ENCODE data around the gene PLCB3.

Gene PLCB3

DNA sequence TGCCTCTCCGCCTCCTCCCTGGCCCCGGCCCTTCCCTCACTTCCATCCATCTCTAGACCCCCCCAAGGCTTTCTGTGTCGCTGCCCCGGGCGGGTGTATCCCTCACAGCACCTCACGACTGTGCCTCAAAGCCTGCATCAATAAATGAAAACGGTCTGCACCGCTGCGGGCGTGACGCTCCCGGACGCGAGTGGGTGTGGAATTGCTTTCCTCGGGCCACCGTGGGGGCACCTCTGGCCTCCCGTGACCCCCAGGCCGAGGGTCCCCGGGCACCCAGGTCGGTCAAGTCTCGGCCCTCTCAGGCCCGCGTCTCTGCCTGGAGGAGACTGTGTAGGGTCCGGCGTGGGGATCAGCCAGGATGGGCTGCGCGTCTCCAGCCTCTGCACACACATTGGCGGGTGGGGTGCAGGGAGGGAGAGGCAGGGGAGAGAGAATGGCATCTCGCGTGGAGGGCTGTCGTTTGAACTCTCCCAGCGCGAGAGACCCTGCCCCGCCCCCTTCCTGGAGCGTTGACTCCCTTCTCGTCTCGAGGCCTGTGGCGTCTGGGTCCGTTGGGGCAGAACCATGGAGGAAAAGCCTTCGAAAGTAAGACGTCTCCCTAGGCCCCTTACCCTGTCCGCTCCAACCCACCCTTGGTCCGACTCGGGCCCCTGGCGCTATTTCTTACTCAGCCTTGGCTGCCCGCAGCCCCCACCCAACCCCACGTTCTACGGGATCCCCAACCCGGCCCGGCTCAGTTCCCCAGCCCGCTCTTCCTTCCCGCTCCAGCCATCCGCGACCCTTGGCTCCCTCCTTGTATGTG, 48.7 kb downstream of the PLCB3 start, which contains the start of gene CATSPERZ:
CATSPERZ (plus strand) TSS at position 512 of the 802 bp plus-strand sequence; CDS start at position 565, 53 bp downstream.
- no peak within 1 kb of the TSS for H2AK5ac ChIP-seq (ENCODE audit: low read length)
- H3K79me1 ChIP-seq (ENCODE audit: low read length) = no peaks in the 10 kb centered on the region
- no CpG with 5 or more reads among the region's 54 CpGs for WGBS (ENCODE audit: extremely low coverage, insufficient coverage, low lambda C conversion rate)
- H2BK5ac ChIP-seq (ENCODE audit: low read length) = no peak within 1 kb of the TSS
- no peak within 1 kb of the TSS for H3K4me3 ChIP-seq (ENCODE audit: low read length)
- DNase-seq = no peak
- no peaks in the 10 kb centered on the region for H3K79me2 ChIP-seq (ENCODE audit: control insufficient read depth, insufficient read depth, low read length)
- no peak within 1 kb of the TSS for H4K8ac ChIP-seq (ENCODE audit: low read depth, low read length)
- no peaks in the 10 kb centered on the region for H3K36me3 ChIP-seq (ENCODE audit: control insufficient read depth, insufficient read depth, low read length)
- H3K27ac ChIP-seq (ENCODE audit: low read depth, low read length) = no peak within 1 kb of the TSS
- H3K56ac ChIP-seq (ENCODE audit: low read length) = peak within 1 kb of the TSS; percentile 74
- H4K5ac ChIP-seq (ENCODE audit: low read length) = no peak within 1 kb of the TSS
- no peak within 1 kb of the TSS for H3K23ac ChIP-seq (ENCODE audit: low read length)
- no peak within 1 kb of the TSS for H3K4ac ChIP-seq (ENCODE audit: low read depth, low read length)
- no peak within 1 kb of the TSS for H3K18ac ChIP-seq (ENCODE audit: low read length)
- no peaks in the 10 kb centered on the region for H3K4me1 ChIP-seq (ENCODE audit: control insufficient read depth, low read depth, low read length)
- peak within 1 kb of the TSS; percentile 17 for H3K9ac ChIP-seq (ENCODE audit: low read length)
- no peak within 1 kb of the TSS for H2BK15ac ChIP-seq (replicated peaks; ENCODE audit: low read depth)
- peaks cover 52% of the 10 kb centered on the region for H3K27me3 ChIP-seq (ENCODE audit: insufficient read depth, low read length, poor library complexity)
- H2BK120ac ChIP-seq (ENCODE audit: low read depth, low read length) = no peak within 1 kb of the TSS
- peak within 1 kb of the TSS; percentile 52 for H3K4me2 ChIP-seq (ENCODE audit: low read length)

DNA sequence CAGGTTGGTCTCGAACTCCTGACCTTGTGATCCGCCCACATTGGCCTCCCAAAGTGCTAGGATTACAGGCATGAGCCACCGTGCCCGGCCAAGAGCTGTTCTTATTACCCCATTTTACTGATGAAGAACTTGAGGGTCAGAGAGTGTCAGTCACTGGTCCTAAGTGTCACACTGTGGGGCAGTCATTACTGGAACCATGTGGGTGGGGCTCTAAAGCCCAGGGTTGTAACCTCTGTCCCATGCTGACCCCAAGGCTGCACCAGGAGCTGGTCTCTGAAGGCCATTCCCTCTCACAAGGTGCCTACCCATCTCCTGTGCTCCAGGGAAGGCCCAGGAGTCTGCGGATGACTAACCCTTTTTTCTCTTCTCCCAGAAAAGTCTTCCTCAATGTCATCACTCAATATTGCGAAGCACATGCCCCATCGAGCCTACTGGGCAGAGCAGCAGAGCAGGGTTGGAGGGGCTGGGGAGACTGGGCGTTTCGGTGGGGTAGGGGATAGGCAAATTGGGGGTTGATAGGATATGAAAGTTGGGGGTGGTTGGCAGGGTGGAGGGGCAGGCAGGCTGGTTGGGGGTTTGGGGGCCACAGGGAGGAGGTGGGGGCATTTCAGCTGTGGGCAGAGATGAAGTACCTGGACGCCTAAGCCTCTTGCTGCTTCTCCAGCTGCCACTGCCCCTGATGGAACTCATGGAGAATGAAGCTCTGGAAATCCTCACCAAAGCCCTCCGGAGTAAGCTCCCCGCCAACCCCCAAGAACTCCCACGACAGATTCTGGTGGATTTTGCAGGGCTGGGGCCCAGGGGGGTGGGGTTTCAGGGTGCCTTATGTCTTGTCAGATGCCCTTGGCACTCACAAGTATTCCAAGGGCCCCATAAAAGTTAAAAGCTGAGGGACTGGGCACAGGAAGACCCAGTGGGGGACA, 52.0 kb downstream of the PLCB3 start:
- H3K79me1 ChIP-seq (ENCODE audit: low read length) = peaks cover 9% of the 10 kb centered on the region
- H4K8ac ChIP-seq (ENCODE audit: low read depth, low read length) = no peak overlapping the region
- no peak overlapping the region for H2BK120ac ChIP-seq (ENCODE audit: low read depth, low read length)
- no peak overlapping the region for H2AK5ac ChIP-seq (ENCODE audit: low read length)
- DNase-seq = no peak
- no peak overlapping the region for H3K4me3 ChIP-seq (ENCODE audit: low read length)
- no peak overlapping the region for H3K23ac ChIP-seq (ENCODE audit: low read length)
- WGBS (ENCODE audit: extremely low coverage, insufficient coverage, low lambda C conversion rate) = no CpG with 5 or more reads among the region's 13 CpGs
- H3K27me3 ChIP-seq (ENCODE audit: insufficient read depth, low read length, poor library complexity) = peaks cover 18% of the 10 kb centered on the region
- H3K4me1 ChIP-seq (ENCODE audit: control insufficient read depth, low read depth, low read length) = peaks cover 4% of the 10 kb centered on the region
- H3K9ac ChIP-seq (ENCODE audit: low read length) = no peak overlapping the region
- no peak overlapping the region for H2BK5ac ChIP-seq (ENCODE audit: low read length)
- H3K4me2 ChIP-seq (ENCODE audit: low read length) = no peak overlapping the region
- H3K18ac ChIP-seq (ENCODE audit: low read length) = no peak overlapping the region
- no peak overlapping the region for H2BK15ac ChIP-seq (replicated peaks; ENCODE audit: low read depth)
- no peak overlapping the region for H3K27ac ChIP-seq (ENCODE audit: low read depth, low read length)
- H3K4ac ChIP-seq (ENCODE audit: low read depth, low read length) = no peak overlapping the region
- H3K56ac ChIP-seq (ENCODE audit: low read length) = no peak overlapping the region
- H3K36me3 ChIP-seq (ENCODE audit: control insufficient read depth, insufficient read depth, low read length) = no peaks in the 10 kb centered on the region
- H4K5ac ChIP-seq (ENCODE audit: low read length) = no peak overlapping the region
- H3K79me2 ChIP-seq (ENCODE audit: control insufficient read depth, insufficient read depth, low read length) = peaks cover 7% of the 10 kb centered on the region

DNA sequence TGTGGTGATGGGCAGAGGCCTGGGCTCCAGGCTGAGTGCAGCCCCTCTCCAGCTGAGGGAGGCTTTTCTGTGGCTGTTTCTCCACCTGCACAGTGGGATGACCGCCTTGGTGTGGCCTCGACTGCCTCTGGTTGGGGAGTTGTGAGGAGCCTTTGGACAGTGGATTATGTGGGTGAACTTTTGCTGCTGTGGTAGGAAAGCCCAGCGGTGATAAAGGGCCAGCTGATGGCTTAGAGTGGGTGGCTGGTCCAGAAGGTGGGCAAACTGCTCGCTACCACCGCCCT, 52.6 kb downstream of the PLCB3 start:
- DNase-seq = no peak
- WGBS (ENCODE audit: extremely low coverage, insufficient coverage, low lambda C conversion rate) = no CpG with 5 or more reads among the region's 5 CpGs
- H3K18ac ChIP-seq (ENCODE audit: low read length) = no peak overlapping the region
- H3K4me1 ChIP-seq (ENCODE audit: control insufficient read depth, low read depth, low read length) = peaks cover 4% of the 10 kb centered on the region
- H3K4me2 ChIP-seq (ENCODE audit: low read length) = no peak overlapping the region
- H2BK15ac ChIP-seq (replicated peaks; ENCODE audit: low read depth) = no peak overlapping the region
- H3K23ac ChIP-seq (ENCODE audit: low read length) = no peak overlapping the region
- no peak overlapping the region for H2AK5ac ChIP-seq (ENCODE audit: low read length)
- H4K5ac ChIP-seq (ENCODE audit: low read length) = no peak overlapping the region
- H3K56ac ChIP-seq (ENCODE audit: low read length) = no peak overlapping the region
- peaks cover 7% of the 10 kb centered on the region for H3K79me2 ChIP-seq (ENCODE audit: control insufficient read depth, insufficient read depth, low read length)
- H3K27ac ChIP-seq (ENCODE audit: low read depth, low read length) = no peak overlapping the region
- H3K9ac ChIP-seq (ENCODE audit: low read length) = no peak overlapping the region
- H2BK120ac ChIP-seq (ENCODE audit: low read depth, low read length) = no peak overlapping the region
- H3K36me3 ChIP-seq (ENCODE audit: control insufficient read depth, insufficient read depth, low read length) = no peaks in the 10 kb centered on the region
- H3K79me1 ChIP-seq (ENCODE audit: low read length) = peaks cover 9% of the 10 kb centered on the region
- H3K27me3 ChIP-seq (ENCODE audit: insufficient read depth, low read length, poor library complexity) = peaks cover 16% of the 10 kb centered on the region
- H4K8ac ChIP-seq (ENCODE audit: low read depth, low read length) = no peak overlapping the region
- no peak overlapping the region for H2BK5ac ChIP-seq (ENCODE audit: low read length)
- no peak overlapping the region for H3K4ac ChIP-seq (ENCODE audit: low read depth, low read length)
- H3K4me3 ChIP-seq (ENCODE audit: low read length) = no peak overlapping the region

DNA sequence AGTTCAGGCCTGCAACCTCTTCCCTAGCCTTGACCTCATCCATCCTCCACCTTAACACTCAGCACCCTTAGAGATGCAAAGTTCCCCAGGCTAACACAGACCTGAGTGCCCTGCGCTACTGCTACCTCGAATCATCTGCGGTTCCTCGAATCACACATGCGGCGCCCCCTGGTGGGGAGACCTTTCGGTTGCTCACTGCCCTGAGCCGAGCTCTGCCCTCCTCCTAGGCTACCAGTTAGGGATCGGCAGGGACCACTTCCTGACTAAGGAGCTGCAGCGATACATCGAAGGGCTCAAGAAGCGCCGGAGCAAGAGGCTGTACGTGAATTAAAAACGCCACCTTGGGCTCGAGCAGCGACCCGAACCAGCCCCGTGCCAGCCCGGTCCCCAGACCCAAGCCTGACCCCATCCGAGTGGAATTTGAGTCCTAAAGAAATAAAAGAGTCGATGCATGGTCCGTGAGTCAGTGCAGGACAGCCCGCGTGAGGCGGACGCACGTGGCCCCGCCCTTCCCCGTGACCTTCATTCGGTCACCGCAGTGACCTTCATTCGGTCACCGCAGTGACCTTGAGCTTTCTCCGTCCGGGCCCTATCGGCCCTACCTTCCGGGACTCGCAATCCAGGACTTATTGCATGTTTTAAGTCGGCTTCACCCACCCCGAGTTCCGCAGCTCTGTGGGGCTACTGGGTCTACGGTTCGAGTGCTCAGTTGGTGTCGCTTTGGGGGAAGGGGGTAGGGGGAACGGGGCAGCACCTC, 53.2 kb downstream of the PLCB3 start:
- Histone ChIP-seq H3K36me3 (ENCODE audit: control insufficient read depth, insufficient read depth, low read length) (no peaks in the 10 kb centered on the region), H3K18ac (ENCODE audit: low read length) (peak overlapping the region; percentile 57), H3K4me3 (ENCODE audit: low read length) (peak overlapping the region; percentile 67), H3K4ac (ENCODE audit: low read depth, low read length) (no peak overlapping the region), H2BK120ac (ENCODE audit: low read depth, low read length) (no peak overlapping the region), H2AK5ac (ENCODE audit: low read length) (no peak overlapping the region), H3K79me2 (ENCODE audit: control insufficient read depth, insufficient read depth, low read length) (peaks cover 7% of the 10 kb centered on the region), H3K4me1 (ENCODE audit: control insufficient read depth, low read depth, low read length) (peaks cover 4% of the 10 kb centered on the region), H3K56ac (ENCODE audit: low read length) (peak overlapping the region; percentile 91), H4K5ac (ENCODE audit: low read length) (no peak overlapping the region), H3K4me2 (ENCODE audit: low read length) (peak overlapping the region; percentile 63), H4K8ac (ENCODE audit: low read depth, low read length) (no peak overlapping the region), H2BK15ac (replicated peaks; ENCODE audit: low read depth) (no peak overlapping the region), H3K9ac (ENCODE audit: low read length) (peak overlapping the region; percentile 75), H3K23ac (ENCODE audit: low read length) (no peak overlapping the region), H2BK5ac (ENCODE audit: low read length) (peak overlapping the region; percentile 60), H3K27me3 (ENCODE audit: insufficient read depth, low read length, poor library complexity) (peaks cover 10% of the 10 kb centered on the region), H3K27ac (ENCODE audit: low read depth, low read length) (peak overlapping the region; percentile 80), H3K79me1 (ENCODE audit: low read length) (peaks cover 9% of the 10 kb centered on the region)
- peak; percentile 96 for DNase-seq
- no CpG with 5 or more reads among the region's 46 CpGs for WGBS (ENCODE audit: extremely low coverage, insufficient coverage, low lambda C conversion rate)

DNA sequence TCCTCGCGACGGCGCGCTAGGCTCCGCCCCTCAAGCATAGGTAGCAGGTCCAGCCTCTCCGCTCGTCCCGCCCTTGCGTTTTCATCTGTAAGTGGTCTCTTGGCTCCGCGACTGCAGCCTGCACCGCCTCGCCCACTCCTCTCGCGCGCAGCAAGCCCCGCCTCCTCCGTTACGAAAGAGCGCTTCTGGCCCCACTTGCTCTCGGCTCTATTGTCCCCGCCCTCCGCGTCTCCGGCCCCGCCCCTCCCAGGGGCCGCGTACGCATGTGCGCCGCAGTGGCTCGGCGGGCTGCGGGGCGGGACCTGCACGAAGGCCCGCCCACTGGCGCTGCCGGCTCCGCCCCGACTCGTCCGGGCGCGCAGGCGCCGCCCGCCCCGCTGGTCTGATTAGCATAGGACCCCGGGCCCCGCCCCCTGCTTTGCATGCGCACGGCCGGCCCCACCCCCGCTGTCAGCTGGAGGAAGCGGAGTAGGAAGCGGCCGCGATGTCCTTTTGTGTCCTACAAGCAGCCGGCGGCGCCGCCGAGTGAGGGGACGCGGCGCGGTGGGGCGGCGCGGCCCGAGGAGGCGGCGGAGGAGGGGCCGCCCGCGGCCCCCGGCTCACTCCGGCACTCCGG, 53.9 kb downstream of the PLCB3 start, which contains the start of gene ESRRA:
ESRRA (plus strand) TSS at position 450 of the 616 bp plus-strand sequence. CDS start 1,656 bp downstream, outside the sequence.
- peak within 1 kb of the TSS; percentile 60 for H2BK5ac ChIP-seq (ENCODE audit: low read length)
- peak within 1 kb of the TSS; percentile 95 for H2AK5ac ChIP-seq (ENCODE audit: low read length)
- peak; percentile 99 for DNase-seq
- H3K23ac ChIP-seq (ENCODE audit: low read length) = peak within 1 kb of the TSS; percentile 90
- peak within 1 kb of the TSS; percentile 41 for H3K4ac ChIP-seq (ENCODE audit: low read depth, low read length)
- no peak within 1 kb of the TSS for H4K5ac ChIP-seq (ENCODE audit: low read length)
- H4K8ac ChIP-seq (ENCODE audit: low read depth, low read length) = no peak within 1 kb of the TSS
- H3K27ac ChIP-seq (ENCODE audit: low read depth, low read length) = peak within 1 kb of the TSS; percentile 81
- peak within 1 kb of the TSS; percentile 79 for H3K4me3 ChIP-seq (ENCODE audit: low read length)
- H3K79me1 ChIP-seq (ENCODE audit: low read length) = peaks cover 9% of the 10 kb centered on the region
- peak within 1 kb of the TSS; percentile 86 for H3K9ac ChIP-seq (ENCODE audit: low read length)
- H3K56ac ChIP-seq (ENCODE audit: low read length) = peak within 1 kb of the TSS; percentile 91
- H3K36me3 ChIP-seq (ENCODE audit: control insufficient read depth, insufficient read depth, low read length) = no peaks in the 10 kb centered on the region
- H3K4me2 ChIP-seq (ENCODE audit: low read length) = peak within 1 kb of the TSS; percentile 64
- peaks cover 4% of the 10 kb centered on the region for H3K27me3 ChIP-seq (ENCODE audit: insufficient read depth, low read length, poor library complexity)
- H3K4me1 ChIP-seq (ENCODE audit: control insufficient read depth, low read depth, low read length) = peaks cover 4% of the 10 kb centered on the region
- peak within 1 kb of the TSS; percentile 86 for H3K18ac ChIP-seq (ENCODE audit: low read length)
- WGBS (ENCODE audit: extremely low coverage, insufficient coverage, low lambda C conversion rate) = no CpG with 5 or more reads among the region's 81 CpGs
- H2BK15ac ChIP-seq (replicated peaks; ENCODE audit: low read depth) = no peak within 1 kb of the TSS
- no peak within 1 kb of the TSS for H2BK120ac ChIP-seq (ENCODE audit: low read depth, low read length)
- peaks cover 7% of the 10 kb centered on the region for H3K79me2 ChIP-seq (ENCODE audit: control insufficient read depth, insufficient read depth, low read length)
